Panc1 (cell line): ENCODE results near the gene COQ5. TPM values are rescaled to one million over a fixed set of nuclear protein-coding genes. Genes with fewer than 3 reads are reported as not detected.

Source experiments
- ATAC-seq: fragments of 200-7000 bp; cut with Tn5 transposase; 2 replicates; pipeline ENCODE4 v1.9.1; 2020; ENCODE audit warnings: mild to moderate bottlenecking, moderate library complexity
- BruUV-seq: library from RNA; stranded (reverse); fragments of 400-500 nt; replicated peaks from 2 replicates; lab custom pipeline; 2021; lab: Mats Ljungman, UMichigan
- CTCF ChIA-PET: fragments of 300-600 bp; sonication (Branson Sonifier 250); formaldehyde crosslinking; loops from one replicate; lab custom pipeline; 2022; ENCODE audit warnings: antibody characterized with exemption; lab: Charles Lee
- POLR2A ChIA-PET: fragments of 300-600 bp; sonication (Branson Sonifier 250); formaldehyde crosslinking; loops from one replicate; lab custom pipeline; 2022; ENCODE audit warnings: antibody characterized with exemption; lab: Charles Lee
- DNase-seq: peaks from one replicate; pipeline ENCODE4 v3.0.0-alpha.2; 2010; ENCODE audit warnings: low read depth, low spot score
- H3K27ac ChIP-seq: 2 replicates; pipeline ENCODE4 v1.5.1; 2011; ENCODE audit warnings: mild to moderate bottlenecking, low read length, inconsistent platforms
- H3K27me3 ChIP-seq: fragments of 200-500 bp; sonication (Bioruptor generic); 2 replicates; pipeline ENCODE4 v1.6.0; 2014; ENCODE audit warnings: low read length, inconsistent platforms; ENCODE audit not compliant: control insufficient read depth, insufficient read depth
- H3K36me3 ChIP-seq: fragments of 200-500 bp; sonication (Bioruptor generic); 2 replicates; pipeline ENCODE4 v1.5.1; 2014; ENCODE audit warnings: inconsistent platforms, mild to moderate bottlenecking, low read length, moderate library complexity; ENCODE audit not compliant: control insufficient read depth, insufficient read depth
- H3K4me1 ChIP-seq: 2 replicates; pipeline ENCODE4 v1.5.1; 2011; ENCODE audit warnings: inconsistent platforms, mild to moderate bottlenecking, low read length, moderate library complexity; ENCODE audit not compliant: control insufficient read depth, insufficient read depth
- H3K4me3 ChIP-seq, 2 experiments: 2 replicates each; pipeline ENCODE4 v1.5.1; 2011 to 2012; ENCODE audit warnings: low read depth in 2 of 2, low read length in 2 of 2, mild to moderate bottlenecking in 2 of 2, inconsistent platforms in 1 of 2, moderate library complexity in 1 of 2
- H3K9me3 ChIP-seq: fragments of 200-500 bp; sonication (Bioruptor generic); 2 replicates; pipeline ENCODE4 v1.5.1; 2014; ENCODE audit warnings: low read depth, mild to moderate bottlenecking, inconsistent platforms, low read length, moderate library complexity; ENCODE audit not compliant: control insufficient read depth, insufficient read depth
- POLR2AphosphoS5 ChIP-seq: IDR thresholded peaks from 2 replicates; pipeline ENCODE4 v1.6.1; 2012; ENCODE audit warnings: mild to moderate bottlenecking, low read depth, low read length, moderate library complexity
- REST ChIP-seq, 2 experiments: IDR thresholded peaks; 2 replicates each; pipeline ENCODE4 v1.6.1; 2011 to 2012; ENCODE audit warnings: low read depth in 2 of 2, control low read depth in 1 of 2, low read length in 1 of 2, mild to moderate bottlenecking in 1 of 2, moderate library complexity in 1 of 2; ENCODE audit not compliant: insufficient read depth in 1 of 2
- SIN3A ChIP-seq: IDR thresholded peaks from 2 replicates; pipeline ENCODE4 v1.6.1; 2012; ENCODE audit warnings: low read depth, mild to moderate bottlenecking, low read length, moderate library complexity, borderline replicate concordance; ENCODE audit not compliant: insufficient read depth
- TCF7L2 ChIP-seq: IDR thresholded peaks from 2 replicates; pipeline ENCODE4 v1.6.1; 2011; ENCODE audit warnings: mild to moderate bottlenecking, low read depth, low read length, inconsistent platforms
- in situ Hi-C: cut with HindIII; loops from 2 replicates; pipeline ENCODE4 v1.10.0; 2016; ENCODE audit warnings: low sequenced_read_pairs, low pct_unique_long_range_greater_than_20kb
- intact Hi-C: fragments of 100-400 bp; cut with micrococcal nuclease; formaldehyde crosslinking; loops from one replicate; pipeline ENCODE4 v1.10.0; 2022; ENCODE audit not compliant: unreplicated experiment
- total RNA-seq: library from RNA; stranded (reverse); gene quantifications from one replicate; pipeline ENCODE4 v1.2.1, GENCODE V29; 2021; ENCODE audit not compliant: unreplicated experiment

Gene COQ5
- total RNA-seq, 1 experiment from 2014 or later, result 42.9 TPM

GRCh38 chr12:120498870-120499515 is 30.0 kb downstream of the COQ5 start:
- in situ Hi-C loops, result no loop called here
- Histone ChIP-seq H3K27ac (no peak overlapping the region), H3K4me3 (no peak overlapping the region), H3K9me3 (no peaks in the 10 kb centered on the region), H3K36me3 (peaks cover 17% of the 10 kb centered on the region), H3K4me1 (peaks cover 21% of the 10 kb centered on the region), H3K27me3 (no peaks in the 10 kb centered on the region)
- ChIA-PET CTCF (no interaction called here), POLR2A (no interaction called here)
- DNase-seq (no peak), ATAC-seq (no peak)
- intact Hi-C loops, result no loop called here
- BruUV-seq, result no TSS peak
- TF ChIP-seq TCF7L2, result no peak
- TF ChIP-seq POLR2AphosphoS5, result peak; percentile 48; the same call in 1 of the 2 replicates

- DNase-seq, result no peak
- CTCF ChIA-PET, result no interaction called here
- H3K4me1 ChIP-seq, result peaks cover 21% of the 10 kb centered on the region
- H3K4me3 ChIP-seq, result peak overlapping the region; percentile 73 to 99
- no peaks in the 10 kb centered on the region for H3K9me3 ChIP-seq
- in situ Hi-C loops, result no loop called here
- POLR2A ChIA-PET, result no interaction called here
- TF ChIP-seq POLR2AphosphoS5 (no peak), SIN3A (0 out of 2 replicates have a peak, but pooled peaks have one; percentile 11)
- H3K27ac ChIP-seq, result peak overlapping the region; percentile 89
- ATAC-seq, result no peak
- no peaks in the 10 kb centered on the region for H3K27me3 ChIP-seq
- intact Hi-C loops, result no loop called here
- H3K36me3 ChIP-seq, result peaks cover 17% of the 10 kb centered on the region
- no TSS peak for BruUV-seq
These were observed 31.3 kb downstream of the COQ5 start for GRCh38 chr12:120497524-120498150.

GRCh38 chr12:120496413-120497340 is 32.3 kb downstream of the COQ5 start:
- Histone ChIP-seq H3K4me1 (peaks cover 21% of the 10 kb centered on the region), H3K27me3 (no peaks in the 10 kb centered on the region), H3K36me3 (peaks cover 17% of the 10 kb centered on the region), H3K4me3 (peak overlapping the region; percentile 73 to 99), H3K9me3 (no peaks in the 10 kb centered on the region), H3K27ac (peak overlapping the region; percentile 89)
- in situ Hi-C loops (no loop called here), intact Hi-C loops (no loop called here)
- ChIA-PET CTCF (no interaction called here), POLR2A (interaction anchor here (0.6 kb wide), 1 partner anchor 89 kb away, joined by 9 read pairs; no protein-coding TSS in a partner anchor)
- TF ChIP-seq TCF7L2 (peak; percentile 32; the same call in 1 of the 2 replicates), SIN3A (no peak), REST (IDR thresholded peaks at IDR 0.05; ENCODE audit: insufficient read depth in 1 of 2, low read depth in 2 of 2, low read length in 1 of 2) (0 out of 4 replicates have a peak, but pooled peaks of 1 of the 2 experiments have one; percentile 12)
- no peak; the same call in 1 of the 2 replicates for ATAC-seq
- DNase-seq, result no peak
- no TSS peak for BruUV-seq
